Vagina (tissue), 2 donors: ENCODE results near the gene ZNF687.

ENCODE experiments used
- POLR2AphosphoS5 ChIP-seq, 2 donors: sonication (generic); formaldehyde crosslinking; IDR thresholded peaks; one replicate each; pipeline ENCODE4 v1.9.0; 2017; ENCODE audit warnings: antibody characterized with exemption in 2 of 2, mild to moderate bottlenecking in 2 of 2, low read depth in 1 of 2; ENCODE audit not compliant: insufficient read depth in 1 of 2
- TF ChIP-seq, protein P1 (sequence below), 3 experiments: fragments of 450-650 bp in 2 of 3; fragments of 200-600 bp in 1 of 3; sonication (generic) in 1 of 3; IDR thresholded peaks; one replicate each; pipeline ENCODE4 v1.5.1; 2017 to 2019; ENCODE audit warnings: antibody characterized with exemption in 3 of 3, mild to moderate bottlenecking in 2 of 3, moderate library complexity in 2 of 3

DNA sequence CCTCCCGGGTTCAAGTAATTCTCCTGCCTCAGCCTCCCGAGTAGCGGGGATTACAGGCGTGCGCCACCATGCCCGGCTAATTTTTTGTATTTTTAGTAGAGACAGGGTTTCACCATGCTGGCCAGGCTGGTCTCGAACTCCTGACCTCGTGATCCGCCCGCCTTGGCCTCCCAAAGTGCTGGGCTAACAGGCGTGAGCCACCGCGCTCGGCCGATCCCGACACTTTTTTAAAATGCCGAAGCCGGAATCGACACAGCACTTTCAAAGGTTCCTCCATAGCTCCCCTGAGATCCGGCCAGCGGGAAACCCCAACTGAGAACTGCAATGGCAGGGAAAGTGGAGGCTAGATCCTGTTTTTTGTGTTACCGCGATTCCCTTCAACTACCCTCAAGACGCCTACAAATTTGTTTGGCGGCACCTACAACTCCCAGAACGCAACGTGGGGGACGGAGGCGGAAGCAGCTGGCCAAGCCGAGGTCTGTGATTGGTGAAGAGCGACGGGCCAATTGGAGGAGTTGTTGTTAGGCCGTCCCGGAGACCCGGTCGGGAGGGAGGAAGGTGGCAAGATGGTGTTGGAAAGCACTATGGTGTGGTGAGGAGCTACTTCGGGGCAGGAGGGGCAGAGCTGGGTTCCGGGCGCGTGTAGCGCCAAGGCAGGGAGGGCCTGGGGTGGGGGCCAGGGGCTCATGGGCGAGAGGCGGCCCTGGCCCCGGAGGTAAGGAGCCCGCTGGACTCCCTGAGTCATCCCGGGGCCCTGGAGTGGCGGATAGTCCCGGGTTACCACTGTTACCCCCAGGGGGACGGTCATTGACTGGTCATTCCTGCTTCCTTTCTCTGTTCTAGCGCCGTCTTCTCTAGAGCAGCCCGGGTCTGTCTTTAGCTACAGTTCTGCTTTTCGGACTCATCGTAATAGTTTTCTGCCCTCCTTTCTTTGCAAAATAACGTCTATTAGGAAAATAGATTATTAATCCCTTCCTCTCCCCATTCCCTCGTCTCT is 27.6 kb upstream of the ZNF687 start, which contains the start of gene PSMD4:
- TF ChIP-seq, protein P1, sequence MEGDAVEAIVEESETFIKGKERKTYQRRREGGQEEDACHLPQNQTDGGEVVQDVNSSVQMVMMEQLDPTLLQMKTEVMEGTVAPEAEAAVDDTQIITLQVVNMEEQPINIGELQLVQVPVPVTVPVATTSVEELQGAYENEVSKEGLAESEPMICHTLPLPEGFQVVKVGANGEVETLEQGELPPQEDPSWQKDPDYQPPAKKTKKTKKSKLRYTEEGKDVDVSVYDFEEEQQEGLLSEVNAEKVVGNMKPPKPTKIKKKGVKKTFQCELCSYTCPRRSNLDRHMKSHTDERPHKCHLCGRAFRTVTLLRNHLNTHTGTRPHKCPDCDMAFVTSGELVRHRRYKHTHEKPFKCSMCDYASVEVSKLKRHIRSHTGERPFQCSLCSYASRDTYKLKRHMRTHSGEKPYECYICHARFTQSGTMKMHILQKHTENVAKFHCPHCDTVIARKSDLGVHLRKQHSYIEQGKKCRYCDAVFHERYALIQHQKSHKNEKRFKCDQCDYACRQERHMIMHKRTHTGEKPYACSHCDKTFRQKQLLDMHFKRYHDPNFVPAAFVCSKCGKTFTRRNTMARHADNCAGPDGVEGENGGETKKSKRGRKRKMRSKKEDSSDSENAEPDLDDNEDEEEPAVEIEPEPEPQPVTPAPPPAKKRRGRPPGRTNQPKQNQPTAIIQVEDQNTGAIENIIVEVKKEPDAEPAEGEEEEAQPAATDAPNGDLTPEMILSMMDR (IDR thresholded peaks at IDR 0.05) = no peak
- peak; percentile 96 to 97 for TF ChIP-seq POLR2AphosphoS5 (IDR thresholded peaks at IDR 0.05; ENCODE audit: insufficient read depth in 1 of 2, low read depth in 1 of 2)
